Measurements from ENCODE around the gene COL11A2. TPM values are rescaled to one million over a fixed set of nuclear protein-coding genes. Genes with fewer than 3 reads are reported as not detected.

COL11A2 gene
- total and polyA plus RNA-seq, 8 donors = 0.15 to 3.1 (median 0.54) TPM

DNA sequence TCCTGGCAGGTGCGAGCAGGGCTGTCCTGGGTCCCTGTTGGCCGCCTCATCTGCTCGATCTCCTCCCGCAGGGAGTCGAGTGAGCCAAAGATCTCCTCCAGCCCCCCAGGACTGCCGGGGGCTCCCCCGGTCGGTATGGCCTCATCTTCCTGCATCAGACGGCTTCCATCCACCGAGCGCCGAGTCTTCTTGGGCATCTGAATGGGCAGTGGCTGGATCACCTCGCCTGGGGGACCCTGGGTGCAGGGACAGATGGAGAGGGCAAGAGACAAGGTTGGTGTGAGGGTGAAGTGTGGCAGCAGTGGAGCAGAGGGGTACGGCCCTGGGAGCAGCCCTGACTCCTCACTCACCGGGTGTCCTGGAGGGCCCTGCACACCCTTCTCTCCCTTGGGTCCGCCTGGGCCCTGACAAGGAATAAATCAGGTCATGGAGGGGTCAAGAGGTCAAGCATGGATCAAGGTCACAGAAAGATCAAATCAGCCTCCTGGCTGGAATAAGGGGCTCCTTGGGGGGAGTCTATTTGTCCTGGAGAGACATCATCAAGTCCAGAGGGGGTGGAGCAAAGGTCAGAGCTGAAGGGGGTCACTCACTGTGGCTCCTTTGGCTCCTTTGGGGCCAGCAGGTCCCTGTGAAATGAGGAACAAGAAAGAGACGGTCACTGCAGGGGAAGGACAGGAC, 26.5 kb downstream of the COL11A2 start:
- intact Hi-C loops (cut with DNase I) = loop anchor here in 1 of 3 donors (10.0 kb wide), 1 partner anchor 69 kb away; no protein-coding TSS in a partner anchor
- Histone ChIP-seq H3K4me3 (no peak overlapping the region), H3K27ac (no peak overlapping the region), H3K9me3 (no peaks in the 10 kb centered on the region), H3K4me1 (no peaks in the 10 kb centered on the region), H3K27me3 (no peaks in the 10 kb centered on the region), H3K36me3 (no peaks in the 10 kb centered on the region)
- FAIRE-seq (no peak), ATAC-seq (no peak), DNase-seq (peak in 1 of 6 donors; percentile 47)
- 61 to 80% methylated on average over 17 of the region's 17 CpGs for WGBS, 2 donors
- TF ChIP-seq CTCF (IDR thresholded peaks at IDR 0.05) = no peak

- no peak for ATAC-seq
- FAIRE-seq = no peak
- no peaks in the 10 kb centered on the region for H3K4me1 ChIP-seq
- H3K36me3 ChIP-seq = no peaks in the 10 kb centered on the region
- H3K27me3 ChIP-seq = no peaks in the 10 kb centered on the region
- no peak for DNase-seq
- 32 to 38% methylated on average over 12 to 14 of the region's 14 CpGs for WGBS, 2 donors
- TF ChIP-seq CTCF (IDR thresholded peaks at IDR 0.05) = no peak
- intact Hi-C loops (cut with DNase I) = loop anchor here in 2 of 3 donors (5.0 to 10.0 kb wide), 2 partner anchors 70 to 82 kb away; no protein-coding TSS in a partner anchor
- H3K27ac ChIP-seq = no peak overlapping the region
- H3K9me3 ChIP-seq = no peaks in the 10 kb centered on the region
- H3K4me3 ChIP-seq = no peak overlapping the region
Measured at GRCh38 chr6:33164665-33165373, 27.4 kb downstream of the COL11A2 start.

DNA sequence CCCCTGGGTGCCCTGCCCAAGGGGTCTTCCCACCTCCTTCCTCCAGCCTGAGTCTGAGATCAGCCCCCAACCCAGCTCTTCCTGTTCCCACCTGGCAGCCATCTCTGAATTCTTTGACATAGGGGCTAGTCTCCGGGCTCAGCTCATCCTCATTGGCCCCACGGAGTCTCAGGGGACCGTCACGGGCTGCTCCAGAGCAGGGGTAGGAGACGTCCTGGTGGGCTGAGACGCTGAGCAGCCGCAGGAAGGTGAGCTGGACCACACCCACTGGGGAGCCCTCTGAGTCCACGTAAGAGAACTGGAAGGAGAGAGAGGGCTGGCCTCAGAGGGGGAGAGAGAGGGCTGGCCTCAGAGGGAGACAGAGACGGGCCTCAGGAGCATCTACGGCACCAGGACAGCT, 28.1 kb downstream of the COL11A2 start:
- ATAC-seq (no peak), DNase-seq (peak in 1 of 6 donors; percentile 48), FAIRE-seq (no peak)
- Histone ChIP-seq H3K4me1 (no peaks in the 10 kb centered on the region), H3K27me3 (no peaks in the 10 kb centered on the region), H3K9me3 (no peaks in the 10 kb centered on the region), H3K4me3 (no peak overlapping the region), H3K36me3 (no peaks in the 10 kb centered on the region), H3K27ac (no peak overlapping the region)
- TF ChIP-seq CTCF (IDR thresholded peaks at IDR 0.05) = no peak
- WGBS, 2 donors = 41 to 43% methylated on average over 10 of the region's 10 CpGs
- intact Hi-C loops (cut with DNase I) = loop anchor here in 2 of 3 donors (5.0 to 10.0 kb wide), 2 partner anchors 71 to 83 kb away; no protein-coding TSS in a partner anchor

DNA sequence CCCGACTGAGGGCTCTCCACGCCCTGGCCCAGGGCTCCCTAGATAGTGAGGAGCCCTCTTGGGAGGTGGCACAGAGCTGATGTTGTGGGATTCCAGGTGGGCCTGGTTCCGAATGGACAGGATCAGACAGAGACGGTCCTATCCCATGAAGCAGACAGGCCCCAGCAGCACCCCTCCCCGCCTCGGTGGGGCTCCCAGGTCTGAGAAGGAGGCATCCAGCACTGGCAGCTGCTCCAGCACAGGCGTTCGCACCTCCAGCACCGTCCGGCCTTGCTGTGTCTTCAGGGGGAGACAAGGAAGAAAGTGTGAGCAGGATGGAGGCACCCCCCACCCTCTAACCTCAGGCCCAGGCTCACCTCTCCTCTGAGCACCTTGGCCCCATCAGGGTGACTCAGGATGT, 28.7 kb downstream of the COL11A2 start:
- ATAC-seq (no peak), DNase-seq (peak in 1 of 6 donors; percentile 66), FAIRE-seq (no peak)
- no peak overlapping the region for H3K4me3 ChIP-seq
- 56 to 64% methylated on average over 10 of the region's 10 CpGs for WGBS, 2 donors
- H3K9me3 ChIP-seq = no peaks in the 10 kb centered on the region
- no peaks in the 10 kb centered on the region for H3K27me3 ChIP-seq
- no peaks in the 10 kb centered on the region for H3K4me1 ChIP-seq
- H3K27ac ChIP-seq = no peak overlapping the region
- intact Hi-C loops (cut with DNase I) = loop anchor here in 2 of 3 donors (5.0 to 10.0 kb wide), 2 partner anchors 71 to 84 kb away; no protein-coding TSS in a partner anchor
- TF ChIP-seq CTCF (IDR thresholded peaks at IDR 0.05) = no peak
- no peaks in the 10 kb centered on the region for H3K36me3 ChIP-seq
